Activated CD8-positive, alpha-beta T cell treated with anti-CD3 and anti-CD28 coated beads, Interleukin-2, amount 10 ng/mL, durations not matched to agents 7 days and 5 days (primary cell): ENCODE measurements around the gene FFAR3. TPM values are rescaled to one million over a fixed set of nuclear protein-coding genes. Genes with fewer than 3 reads are reported as not detected.
"Not testable (repeated sequence)": the region's sequence is repeated elsewhere in the genome, so short reads cannot be mapped to it uniquely, and the experiment has no call there.

Source experiments
- ATAC-seq: fragments of 150-1000 bp; cut with Tn5 transposase; one replicate; pipeline ENCODE4 v1.10.0; 2021; ENCODE audit warnings: moderate library complexity
- CTCF ChIA-PET: fragments of 350-600 bp; sonication (Branson Sonifier 250); formaldehyde crosslinking; loops from one replicate; lab custom pipeline; 2021; ENCODE audit warnings: antibody characterized with exemption; lab: Charles Lee
- POLR2A ChIA-PET: fragments of 350-600 bp; sonication (Branson Sonifier 250); formaldehyde crosslinking; loops from one replicate; lab custom pipeline; 2021; ENCODE audit warnings: antibody characterized with exemption; lab: Charles Lee
- DNase-seq: peaks from one replicate; pipeline ENCODE4 v3.0.0-alpha.2; 2020
- H3K27ac Mint-ChIP-seq: one replicate; pipeline ENCODE4 v1.8.0; 2021; ENCODE audit warnings: mild to moderate bottlenecking, mixed read lengths
- H3K27me3 Mint-ChIP-seq: one replicate; pipeline ENCODE4 v1.8.0; 2021; ENCODE audit warnings: low read depth, mixed read lengths
- H3K36me3 Mint-ChIP-seq: one replicate; pipeline ENCODE4 v1.8.0; 2021; ENCODE audit warnings: low read depth, mixed read lengths
- H3K4me1 Mint-ChIP-seq: one replicate; pipeline ENCODE4 v1.8.0; 2021; ENCODE audit warnings: low read depth, mixed read lengths
- H3K4me3 Mint-ChIP-seq: one replicate; pipeline ENCODE4 v1.8.0; 2021; ENCODE audit warnings: mild to moderate bottlenecking, mixed read lengths
- H3K9me3 Mint-ChIP-seq: one replicate; pipeline ENCODE4 v1.8.0; 2022; ENCODE audit warnings: mixed read lengths; ENCODE audit not compliant: insufficient read depth
- microRNA-seq: library from miRNA; unstranded; fragments of <30 nt; microRNA quantifications from one replicate; pipeline ENCODE4 v1.2.0, GENCODE V29; 2022
- total RNA-seq, 2 experiments: library from RNA; stranded (reverse); gene quantifications; one replicate each; pipeline ENCODE4 v1.2.3, GENCODE V29; 2021

Gene FFAR3
- total RNA-seq, 2 experiments from 2014 or later: not detected

DNA sequence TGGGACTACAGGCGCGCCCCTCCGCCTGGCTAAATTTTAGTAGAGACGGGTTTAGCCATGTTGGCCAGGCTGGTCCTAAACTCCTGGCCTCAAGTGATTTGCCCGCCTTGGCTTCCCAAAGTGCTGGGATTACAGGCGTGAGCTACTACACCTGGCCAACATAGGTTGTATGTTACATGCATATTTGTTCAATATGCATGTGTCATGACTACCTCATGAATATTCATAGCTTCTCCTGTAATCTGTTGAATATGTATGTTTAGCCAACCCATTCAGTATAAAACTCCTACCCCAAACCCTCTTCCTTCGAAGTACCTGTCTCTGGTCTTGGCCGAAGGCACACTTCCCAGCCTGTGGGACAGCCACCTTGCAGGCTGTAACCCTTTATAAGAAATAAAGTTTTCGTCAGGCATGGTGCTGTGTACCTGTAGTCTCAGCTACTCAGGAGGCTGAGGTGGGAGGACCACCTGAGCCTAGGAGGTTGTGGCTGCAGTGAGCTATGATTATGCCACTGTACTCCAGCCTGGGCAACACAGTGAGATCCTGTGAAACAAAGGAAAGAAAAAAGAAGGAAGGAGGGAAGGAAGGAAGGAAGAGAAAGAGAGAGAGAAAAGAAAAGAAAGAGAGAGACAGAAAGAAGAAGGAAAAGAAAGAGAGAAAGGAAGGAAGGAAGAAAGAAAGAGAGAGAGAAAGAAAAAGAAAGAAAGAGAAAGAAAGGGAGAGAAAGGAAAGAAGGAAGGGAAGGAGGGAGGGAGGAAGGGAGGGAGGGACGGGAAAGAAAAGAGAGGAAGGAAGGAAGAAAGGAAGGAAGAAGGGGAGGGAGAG is 41.9 kb downstream of the FFAR3 start:
- Mint-ChIP-seq H3K4me3 (no peak overlapping the region), H3K27ac (no peak overlapping the region)
- CTCF ChIA-PET: no interaction called here

DNA sequence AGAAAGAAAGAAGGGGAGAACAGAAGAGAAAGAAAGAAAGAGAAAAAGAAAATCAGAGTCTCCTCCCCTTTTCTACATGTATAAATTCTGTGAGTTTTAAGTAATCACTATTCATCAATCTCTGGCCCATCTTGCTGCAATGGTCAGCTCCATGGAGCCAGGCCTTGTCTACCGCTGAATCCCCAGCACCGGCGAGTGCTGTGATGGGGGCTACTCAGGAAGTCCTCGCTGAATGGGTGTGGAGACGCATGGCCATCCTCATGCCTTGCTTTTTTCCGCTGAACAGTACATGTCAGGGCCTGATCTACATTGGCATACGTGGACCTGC is 42.5 kb downstream of the FFAR3 start:
- ChIA-PET POLR2A (no interaction called here), CTCF (no interaction called here)
- Mint-ChIP-seq H3K27me3 (peaks cover 6% of the 10 kb centered on the region), H3K4me3 (no peak overlapping the region), H3K9me3 (no peaks in the 10 kb centered on the region), H3K4me1 (peaks cover 2% of the 10 kb centered on the region), H3K36me3 (no peaks in the 10 kb centered on the region), H3K27ac (no peak overlapping the region)
- DNase-seq (no peak), ATAC-seq (no peak)

More for the DNA sequence above, 41.9 kb downstream of the FFAR3 start:
- no peak for DNase-seq
- Mint-ChIP-seq H3K27me3 (peaks cover 6% of the 10 kb centered on the region), H3K9me3 (no peaks in the 10 kb centered on the region), H3K4me1 (peaks cover 2% of the 10 kb centered on the region), H3K36me3 (no peaks in the 10 kb centered on the region)
- ATAC-seq: no peak
- POLR2A ChIA-PET: no interaction called here

DNA sequence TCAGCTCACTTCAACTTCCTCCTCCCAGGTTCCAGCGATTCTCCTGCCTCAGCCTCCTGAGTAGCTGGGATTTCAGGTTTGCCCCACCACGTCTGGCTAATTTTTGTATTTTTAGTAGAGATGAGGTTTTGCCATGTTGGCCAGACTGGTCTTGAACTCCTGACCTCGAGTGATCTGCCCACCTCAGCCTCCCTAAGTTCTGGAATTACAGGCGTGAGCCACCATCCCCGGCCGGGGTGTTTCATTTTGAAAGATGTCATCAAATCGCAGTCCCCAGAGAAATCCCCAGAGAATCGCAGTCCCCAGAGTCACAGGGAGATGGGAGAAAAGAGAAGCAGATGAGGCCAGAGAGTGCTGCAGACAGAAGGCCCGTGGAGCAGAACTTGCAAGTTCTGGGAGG is 43.2 kb downstream of the FFAR3 start:
- DNase-seq, H3K36me3 Mint-ChIP-seq, H3K27me3 Mint-ChIP-seq, H3K27ac Mint-ChIP-seq, H3K4me1 Mint-ChIP-seq, ATAC-seq, POLR2A ChIA-PET, H3K9me3 Mint-ChIP-seq, CTCF ChIA-PET, H3K4me3 Mint-ChIP-seq: not testable (repeated sequence)

GRCh38 chr19:35403116-35403760 is 45.0 kb downstream of the FFAR3 start:
- Mint-ChIP-seq H3K4me1 (peaks cover 2% of the 10 kb centered on the region), H3K27me3 (peaks cover 6% of the 10 kb centered on the region), H3K9me3 (no peaks in the 10 kb centered on the region), H3K4me3 (no peak overlapping the region), H3K27ac (no peak overlapping the region), H3K36me3 (no peaks in the 10 kb centered on the region)
- CTCF ChIA-PET: interaction anchor here (1.1 kb wide), 2 partner anchors 12 to 50 kb away, joined by 3 read pairs; no protein-coding TSS in a partner anchor
- ATAC-seq (no peak), DNase-seq (no peak)
- POLR2A ChIA-PET: no interaction called here

- ChIA-PET POLR2A (interaction anchor here (0.5 kb wide), 1 partner anchor 500 kb away, joined by 3 read pairs; no protein-coding TSS in a partner anchor), CTCF (no interaction called here)
- DNase-seq (no peak), ATAC-seq (no peak)
- no peaks in the 10 kb centered on the region for H3K36me3 Mint-ChIP-seq
- H3K27me3 Mint-ChIP-seq: peaks cover 12% of the 10 kb centered on the region
- no peaks in the 10 kb centered on the region for H3K9me3 Mint-ChIP-seq
- H3K4me3 Mint-ChIP-seq: no peak overlapping the region
- H3K4me1 Mint-ChIP-seq: peaks cover 2% of the 10 kb centered on the region
- no peak overlapping the region for H3K27ac Mint-ChIP-seq
Observed at GRCh38 chr19:35404879-35405622, 46.8 kb downstream of the FFAR3 start.

DNA sequence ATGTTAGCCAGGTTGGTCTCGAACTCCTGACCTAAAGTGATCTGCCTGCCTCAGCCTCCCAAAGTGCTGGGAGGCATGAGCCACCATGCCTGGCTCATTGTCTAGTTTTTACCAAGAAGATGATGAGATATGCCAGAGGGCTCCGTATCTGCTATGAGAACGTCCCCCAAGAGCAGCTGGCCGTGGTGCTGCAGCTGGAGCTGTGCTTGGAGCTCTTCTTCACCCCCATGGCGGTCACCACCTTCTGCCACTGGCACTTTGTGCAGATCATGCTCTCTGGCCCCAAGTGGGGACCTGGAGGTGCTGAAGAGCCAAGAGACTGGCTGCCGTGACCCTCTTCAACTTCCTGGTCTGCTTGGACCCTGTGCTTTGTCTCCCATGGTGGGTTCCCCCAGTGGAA is 49.4 kb downstream of the FFAR3 start:
- POLR2A ChIA-PET: no interaction called here
- CTCF ChIA-PET: interaction anchor here (1.6 kb wide), 1 partner anchor 55 kb away, joined by 5 read pairs; no protein-coding TSS in a partner anchor

DNA sequence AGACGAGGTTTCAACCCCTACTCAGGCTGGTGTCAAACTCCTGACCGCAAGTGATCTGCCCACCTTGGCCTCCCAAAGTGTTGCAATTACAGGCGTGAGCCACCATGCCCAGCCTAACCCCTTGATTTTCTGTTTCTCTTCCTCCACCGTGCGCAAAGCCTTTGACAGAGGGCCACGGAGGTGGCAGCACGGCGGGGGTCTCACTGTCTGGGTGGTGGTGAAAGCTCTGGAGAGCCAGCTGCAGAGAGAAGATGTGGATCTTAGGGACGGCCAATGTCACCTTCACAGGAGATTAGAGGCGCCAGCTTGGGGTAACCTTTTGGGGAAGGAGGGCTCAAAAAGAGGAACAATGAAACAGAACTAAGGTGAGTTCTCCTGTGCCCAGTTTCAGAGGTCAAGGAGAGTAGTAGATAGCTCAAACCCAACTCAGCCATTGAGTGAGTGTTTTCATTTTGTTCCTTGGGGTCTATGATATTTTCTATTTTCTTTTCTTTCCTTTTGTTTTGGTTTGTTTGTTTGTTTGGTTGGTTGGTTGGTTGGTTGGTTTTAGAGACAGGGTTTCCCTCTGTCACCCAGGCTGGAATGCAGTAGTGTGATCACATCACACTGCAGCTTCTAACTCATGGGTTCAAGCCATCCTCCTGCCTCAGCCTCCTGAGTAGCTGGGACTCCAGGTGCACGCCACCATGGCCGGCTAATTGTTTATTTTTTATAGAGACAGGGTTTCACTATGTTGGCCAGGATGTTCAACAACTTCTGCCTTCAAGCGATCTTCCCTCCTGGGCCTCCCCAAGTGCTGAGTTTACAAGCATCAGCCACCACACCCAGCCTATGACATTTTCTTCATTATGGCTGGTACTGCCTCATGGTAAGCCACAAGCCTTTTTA is 50.3 kb downstream of the FFAR3 start:
- no peaks in the 10 kb centered on the region for H3K4me1 Mint-ChIP-seq
- DNase-seq (no peak), ATAC-seq (no peak)
- H3K36me3 Mint-ChIP-seq: no peaks in the 10 kb centered on the region
- ChIA-PET CTCF (interaction anchor here (1.6 kb wide), 1 partner anchor 56 kb away, joined by 5 read pairs; no protein-coding TSS in a partner anchor), POLR2A (no interaction called here)
- H3K9me3 Mint-ChIP-seq: no peaks in the 10 kb centered on the region
- H3K4me3 Mint-ChIP-seq: no peak overlapping the region
- no peak overlapping the region for H3K27ac Mint-ChIP-seq
- H3K27me3 Mint-ChIP-seq: peaks cover 22% of the 10 kb centered on the region

More for the DNA sequence above, 49.4 kb downstream of the FFAR3 start:
- DNase-seq: no peak
- no peaks in the 10 kb centered on the region for H3K36me3 Mint-ChIP-seq
- ATAC-seq: no peak
- peaks cover 2% of the 10 kb centered on the region for H3K4me1 Mint-ChIP-seq
- H3K27ac Mint-ChIP-seq: no peak overlapping the region
- H3K27me3 Mint-ChIP-seq: peaks cover 22% of the 10 kb centered on the region
- H3K9me3 Mint-ChIP-seq: no peaks in the 10 kb centered on the region
- H3K4me3 Mint-ChIP-seq: no peak overlapping the region

GRCh38 chr19:35409191-35409590 is 50.9 kb downstream of the FFAR3 start:
- Mint-ChIP-seq H3K27ac (no peak overlapping the region), H3K36me3 (no peaks in the 10 kb centered on the region), H3K27me3 (peaks cover 22% of the 10 kb centered on the region), H3K4me3 (no peak overlapping the region), H3K4me1 (no peaks in the 10 kb centered on the region), H3K9me3 (no peaks in the 10 kb centered on the region)
- DNase-seq (no peak), ATAC-seq (no peak)
- POLR2A ChIA-PET: no interaction called here
- CTCF ChIA-PET: no interaction called here

Small RNA genes within 50 kb of the gene (microRNA-seq; reads per million reads assigned to microRNA genes)
- not detected for gene MIR5196

Other genes with a start within 250 kb of the FFAR3 start
- gene FXYD3, start 242.6 kb upstream of the FFAR3 start, total RNA-seq: not detected
- gene LGI4, start 223.4 kb upstream of the FFAR3 start, total RNA-seq: under 1 TPM; 0.13 TPM
- gene FXYD1, start 219.6 kb upstream of the FFAR3 start, total RNA-seq: 1 to 10 TPM; 1.3 to 1.4 TPM
- 1 to 10 TPM; 4.1 to 5.2 TPM for gene FXYD7, start 215.2 kb upstream of the FFAR3 start, total RNA-seq
- 100 to 1,000 TPM; 338 to 384 TPM for gene FXYD5, start 203.7 kb upstream of the FFAR3 start, total RNA-seq
- not detected for gene FAM187B, start 129.7 kb upstream of the FFAR3 start, total RNA-seq
- 10 to 100 TPM; 25.5 to 25.9 TPM for gene LSR, start 109.5 kb upstream of the FFAR3 start, total RNA-seq
- gene USF2, start 89.5 kb upstream of the FFAR3 start, total RNA-seq: 100 to 1,000 TPM; 125 to 138 TPM
- gene HAMP, start 75.9 kb upstream of the FFAR3 start, total RNA-seq: under 1 TPM; 0.50 to 0.63 TPM
- under 1 TPM in 1 of 2 experiments, not detected in 1; 0.26 TPM for gene MAG, start 66.3 kb upstream of the FFAR3 start, total RNA-seq
- under 1 TPM; 0.52 to 0.63 TPM for gene CD22, start 29.3 kb upstream of the FFAR3 start, total RNA-seq
- not detected for gene FFAR1, start 10.6 kb upstream of the FFAR3 start, total RNA-seq
- gene GPR42, start 12.6 kb downstream of the FFAR3 start, total RNA-seq: not detected
- gene FFAR2, start 89.8 kb downstream of the FFAR3 start, total RNA-seq: not detected
- not detected for gene KRTDAP, start 132.0 kb downstream of the FFAR3 start, total RNA-seq
- gene DMKN, start 155.2 kb downstream of the FFAR3 start, total RNA-seq: not detected
- gene SBSN, start 169.9 kb downstream of the FFAR3 start, total RNA-seq: not detected
- gene GAPDHS, start 175.0 kb downstream of the FFAR3 start, total RNA-seq: not detected
- gene TMEM147, start 187.2 kb downstream of the FFAR3 start, total RNA-seq: 10 to 100 TPM; 53.3 to 54.1 TPM
- gene ATP4A, start 205.2 kb downstream of the FFAR3 start, total RNA-seq: not detected
- gene PMIS2, start 227.7 kb downstream of the FFAR3 start, total RNA-seq: not detected